DMS153 treated with DMSO at 0.1 percent for 48 hours (cell line): Measurements from ENCODE around the gene EFCAB11.
"Not testable (repeated sequence)": the region's sequence is repeated elsewhere in the genome, so short reads cannot be mapped to it uniquely, and the experiment has no call there.

ENCODE experiments used
- DNase-seq: peaks from one replicate; lab custom pipeline; 2025; ENCODE audit not compliant: unreplicated experiment; lab: John Stamatoyannopoulos, UW

EFCAB11 gene

DNA sequence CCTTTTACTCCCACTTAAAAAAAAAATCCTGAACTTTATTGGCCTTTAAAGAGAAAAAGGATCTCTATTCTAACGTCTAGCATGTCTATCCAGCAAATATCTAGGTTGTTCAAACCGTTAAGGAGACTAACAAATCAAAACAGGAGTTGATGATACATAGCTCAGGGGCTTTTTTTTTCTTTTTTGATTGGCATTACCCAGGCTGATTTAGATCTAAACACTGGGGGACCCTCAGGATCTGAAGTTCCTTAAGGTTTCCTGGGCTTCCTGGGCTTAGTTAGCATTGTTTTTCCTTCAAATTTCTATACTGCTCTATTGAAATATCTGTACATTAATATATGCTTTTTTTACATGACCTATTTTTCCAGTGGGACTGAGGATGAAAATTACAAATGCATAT, 42.3 kb downstream of the EFCAB11 start:
- no peak for DNase-seq

DNA sequence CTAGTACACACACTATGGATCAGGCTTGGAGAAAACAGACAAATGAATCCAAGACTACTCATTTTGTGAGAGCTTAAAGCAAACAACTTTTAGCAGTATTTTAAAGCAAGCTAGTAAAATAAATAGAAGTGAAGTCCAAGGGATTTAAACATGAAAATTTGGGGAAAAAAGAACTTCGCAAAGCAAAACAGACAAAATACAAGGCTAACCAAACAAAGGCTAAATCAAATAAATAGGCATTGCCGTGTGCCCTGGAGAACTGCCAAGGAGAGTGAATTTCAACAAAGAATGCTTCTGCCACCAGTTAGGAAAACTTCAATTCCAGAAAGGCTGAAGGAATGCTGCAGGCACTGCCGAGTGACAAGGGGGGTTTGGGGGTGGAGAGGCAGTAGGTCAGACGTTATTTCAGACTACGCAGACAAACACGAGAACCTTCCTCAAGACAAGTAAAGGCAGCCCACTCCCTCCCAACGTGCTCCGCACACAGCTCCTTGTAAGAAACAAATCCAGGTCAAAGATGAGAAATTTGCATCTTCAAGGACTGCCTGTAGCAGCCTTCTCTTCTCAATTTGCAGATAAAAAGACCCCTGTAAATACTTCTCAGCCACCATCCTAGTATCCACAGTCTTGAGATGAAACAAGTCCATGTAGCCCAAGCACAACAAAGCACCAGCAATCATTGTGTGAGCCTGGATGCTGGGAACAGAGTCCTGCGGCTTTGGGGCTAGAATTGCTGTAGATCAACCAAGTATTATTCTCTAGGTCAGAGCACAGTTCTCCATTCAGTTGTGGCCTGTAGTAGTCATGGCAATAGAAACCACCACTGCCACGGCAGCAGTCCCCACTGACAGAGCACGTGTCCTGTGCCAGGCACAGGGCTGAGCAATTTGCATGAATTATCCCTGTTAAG, 43.3 kb downstream of the EFCAB11 start:
- no peak for DNase-seq

DNA sequence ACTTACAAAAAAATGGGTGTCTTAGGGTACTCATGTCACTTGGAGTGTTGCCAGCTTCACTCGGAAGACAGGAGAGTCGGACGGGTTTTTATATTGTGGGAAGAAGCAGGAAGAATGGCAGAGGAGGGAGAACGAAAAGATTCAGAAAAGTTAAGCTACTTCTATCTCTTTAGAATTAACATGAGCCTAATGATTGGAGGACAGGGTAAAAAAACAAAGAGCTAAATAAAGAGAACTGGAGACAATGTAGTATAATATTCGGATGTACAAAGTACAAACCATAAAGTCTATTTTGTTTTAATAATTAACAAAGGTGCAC, 43.9 kb downstream of the EFCAB11 start:
- DNase-seq: no peak

GRCh38 chr14:89909586-89909985, 44.9 kb downstream of the EFCAB11 start:
- DNase-seq: no peak

GRCh38 chr14:89908712-89909450, 45.6 kb downstream of the EFCAB11 start:
- no peak for DNase-seq

DNA sequence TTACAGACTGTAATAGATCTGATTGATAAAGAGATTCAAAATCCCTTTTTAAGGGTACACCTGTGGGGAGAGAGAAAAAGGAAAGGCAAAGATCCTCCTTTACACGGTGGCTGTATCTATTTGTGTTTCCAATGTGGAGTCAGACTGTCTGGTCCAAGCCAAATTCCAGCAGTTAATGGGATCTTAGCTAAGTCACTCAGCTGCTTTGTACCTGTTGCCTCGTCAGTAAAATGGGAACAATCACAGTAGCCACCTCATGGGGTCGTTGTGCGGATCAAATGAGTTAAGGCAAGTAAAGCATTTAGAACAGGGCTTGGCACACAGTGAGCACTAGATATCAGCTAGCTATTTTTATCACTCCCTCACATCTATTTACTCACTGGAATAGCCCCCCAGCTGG, 46.9 kb downstream of the EFCAB11 start:
- DNase-seq: no peak

DNA sequence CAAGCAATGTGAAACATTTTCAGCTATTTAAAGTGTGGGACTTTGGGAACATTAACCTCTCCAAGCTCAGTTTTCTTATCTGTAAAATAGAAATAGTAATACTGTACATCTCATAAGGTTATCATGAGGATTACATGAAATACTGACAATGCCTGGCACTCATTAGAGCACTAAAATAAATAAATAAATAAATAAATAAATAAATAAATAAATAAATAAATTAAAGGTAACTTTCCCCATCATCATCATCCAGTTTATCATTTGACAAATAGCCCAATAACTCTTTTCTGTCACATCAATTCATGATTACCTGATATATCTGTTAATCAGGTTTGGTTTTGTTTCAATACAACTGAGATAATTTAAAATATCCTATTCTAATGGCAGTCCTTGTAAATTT, 48.5 kb downstream of the EFCAB11 start:
- no peak for DNase-seq

- DNase-seq: no peak
Observed at GRCh38 chr14:89903340-89903952, 51.1 kb downstream of the EFCAB11 start.

- no peak for DNase-seq
Observed at GRCh38 chr14:89902881-89903280, 51.6 kb downstream of the EFCAB11 start.

DNA sequence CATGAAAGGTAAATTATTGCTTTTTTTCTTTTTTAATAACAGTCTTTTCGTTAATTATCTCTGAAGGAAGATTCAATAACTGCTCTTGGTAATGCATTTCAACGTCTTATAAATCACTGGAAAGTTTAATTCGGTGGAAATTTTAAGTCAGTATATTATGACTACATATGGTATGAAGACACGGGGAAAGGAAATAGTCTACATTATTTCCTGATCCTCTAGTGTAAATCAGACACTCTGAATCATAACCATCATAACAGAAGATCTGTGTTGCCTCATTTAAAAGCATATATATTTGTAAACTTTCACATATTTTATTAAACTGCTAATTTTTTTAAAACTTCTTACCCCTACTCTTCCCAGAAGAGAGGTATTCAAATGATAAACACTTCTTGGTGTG, 53.7 kb downstream of the EFCAB11 start:
- no peak for DNase-seq

DNA sequence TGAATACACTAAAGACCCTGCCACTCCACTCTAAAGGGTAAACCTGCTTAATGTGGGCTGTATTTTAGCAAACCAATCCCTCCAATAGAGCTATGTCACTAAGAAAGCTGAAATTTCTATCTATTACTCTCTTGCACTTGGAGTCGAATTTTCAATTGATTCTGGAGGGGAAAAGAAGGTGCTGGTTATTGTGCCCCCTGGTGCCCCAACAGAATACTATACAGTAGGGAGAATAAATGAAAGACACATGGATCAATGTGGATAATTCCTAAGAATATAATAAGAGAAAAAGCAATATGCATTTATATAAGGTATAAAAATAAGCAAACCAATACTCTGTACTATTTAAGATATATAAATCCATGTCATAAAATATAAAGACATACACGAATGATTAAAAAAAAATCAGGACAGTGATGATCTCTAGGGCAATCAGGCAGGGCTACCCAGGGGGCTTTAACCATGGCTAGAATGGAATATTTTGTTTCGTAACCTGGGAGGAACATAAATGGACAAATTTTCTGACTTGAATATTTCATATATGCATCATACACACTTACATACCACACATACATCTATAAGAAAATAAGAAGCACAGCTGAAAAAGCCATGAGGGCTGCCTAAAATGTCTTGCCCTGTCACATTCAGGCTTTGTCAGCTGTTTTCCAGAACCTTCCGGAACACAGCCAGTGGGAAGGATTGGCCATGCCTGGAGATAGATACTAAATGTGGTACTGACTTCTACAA, 54.4 kb downstream of the EFCAB11 start:
- no peak for DNase-seq

GRCh38 chr14:89899291-89899690, 55.2 kb downstream of the EFCAB11 start:
- no peak for DNase-seq

DNA sequence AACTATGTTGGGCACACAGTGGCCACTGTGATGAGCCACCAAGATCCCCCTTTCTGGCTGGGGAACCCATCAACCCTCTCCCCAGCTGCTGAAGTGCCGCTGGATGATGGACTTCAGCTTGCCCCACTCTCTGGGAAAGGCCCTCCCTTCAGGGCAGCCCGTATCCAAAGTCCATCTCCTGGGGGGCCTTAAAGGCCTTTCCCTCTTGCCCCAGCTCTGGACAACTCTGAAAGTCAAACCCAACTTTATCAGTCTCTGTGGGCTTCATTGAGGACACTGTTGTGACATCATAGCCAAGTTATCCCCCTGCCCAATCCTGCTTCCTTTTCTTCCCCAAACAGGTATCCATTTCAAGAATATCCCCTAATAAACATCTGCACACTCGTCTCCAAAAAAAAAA, 61.1 kb downstream of the EFCAB11 start:
- DNase-seq: not testable (repeated sequence)

DNA sequence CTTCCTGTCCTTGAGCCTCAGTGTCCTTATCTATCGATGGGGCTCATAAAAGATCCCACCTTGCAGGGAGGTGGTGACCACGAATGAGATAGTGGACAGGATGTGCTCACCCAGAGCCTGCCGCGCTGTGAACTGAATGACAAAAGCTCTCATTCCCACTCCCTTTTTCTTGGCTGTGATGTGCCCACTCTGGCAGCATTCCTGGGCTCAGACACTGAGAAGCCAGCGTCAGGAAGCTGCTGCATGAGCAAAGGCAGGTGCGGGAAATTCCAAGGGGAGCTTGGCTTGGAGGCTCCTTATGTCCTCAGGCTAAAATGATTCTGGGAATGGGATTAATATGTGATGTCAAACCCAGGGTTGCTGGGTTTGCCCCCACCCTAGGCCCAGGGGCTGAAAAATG, 61.6 kb downstream of the EFCAB11 start:
- DNase-seq: no peak

- not testable (repeated sequence) for DNase-seq
Observed at GRCh38 chr14:89891721-89892120, 62.8 kb downstream of the EFCAB11 start.

- DNase-seq: no peak
Observed at GRCh38 chr14:89891055-89891454, 63.5 kb downstream of the EFCAB11 start.

DNA sequence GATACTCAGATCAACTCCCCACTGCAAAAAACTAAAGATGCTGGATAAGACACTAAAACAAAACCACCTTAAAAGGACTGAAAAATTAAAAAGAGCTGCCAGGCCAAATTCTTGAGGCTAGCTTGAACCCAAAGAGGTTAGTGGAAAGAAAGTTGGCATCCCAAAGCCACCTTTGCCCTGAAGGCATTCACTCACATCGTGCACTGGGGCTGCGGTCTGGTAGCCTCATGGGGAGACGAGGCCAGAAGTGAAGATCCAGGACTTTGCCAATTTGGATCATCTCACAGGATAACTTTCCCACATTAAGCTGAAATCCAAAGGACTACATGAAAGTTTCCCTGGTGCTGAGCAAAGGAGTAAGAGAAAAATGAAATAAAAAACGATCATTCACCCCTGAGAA, 63.9 kb downstream of the EFCAB11 start:
- DNase-seq: no peak

GRCh38 chr14:89889626-89890025, 64.9 kb downstream of the EFCAB11 start:
- DNase-seq: no peak

GRCh38 chr14:89884761-89885160, 69.8 kb downstream of the EFCAB11 start:
- no peak for DNase-seq

DNA sequence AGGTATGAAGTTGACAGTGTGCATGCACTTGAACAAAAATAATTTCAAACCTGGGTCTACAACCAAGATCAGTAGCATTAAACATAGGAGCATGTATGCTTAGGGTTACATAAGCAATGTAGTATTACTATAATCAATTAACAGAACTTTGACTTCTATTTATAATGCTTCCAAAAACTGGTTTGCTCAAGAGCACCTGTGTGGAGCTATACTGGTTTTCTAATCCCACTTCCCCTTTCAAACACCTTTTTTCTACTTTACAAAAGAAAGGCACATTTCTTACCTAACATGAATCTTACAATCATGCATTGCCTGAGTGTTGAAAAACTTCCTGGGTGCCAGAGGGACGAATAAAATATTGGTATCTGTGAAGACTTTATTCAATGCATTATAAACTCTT, 72.7 kb downstream of the EFCAB11 start:
- DNase-seq: no peak

DNA sequence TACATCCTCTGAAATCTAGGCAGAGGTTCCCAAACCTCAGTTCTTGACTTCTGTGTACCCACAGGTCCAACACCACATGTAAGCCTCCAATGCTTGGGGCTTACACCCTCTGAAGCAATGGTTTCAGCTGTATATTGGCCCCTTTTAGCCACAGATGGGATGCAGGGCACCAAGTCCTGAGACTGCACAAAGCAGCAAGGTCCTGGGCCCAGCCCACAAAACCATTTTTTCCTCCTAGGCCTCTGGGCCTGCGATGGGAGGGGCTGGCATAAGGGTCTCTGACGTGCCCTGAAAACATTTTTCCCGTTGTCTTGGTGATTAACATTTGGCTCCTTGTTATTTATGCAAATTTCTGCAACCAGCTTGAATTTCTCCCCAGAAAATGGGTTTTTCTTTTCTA, 80.4 kb downstream of the EFCAB11 start:
- not testable (repeated sequence) for DNase-seq
